CD4-positive, alpha-beta T cell treated with Interleukin-4 for 1 hour (primary cell): ENCODE measurements around the gene SLC17A4.

ENCODE experiments used
- DNase-seq, 2 donors: peaks; one replicate each; pipeline ENCODE4 v3.0.0-alpha.2; 2020 to 2022

The SLC17A4 gene

GRCh38 chr6:25753079-25753478 is 1.5 kb upstream of the SLC17A4 start:
- no peak for DNase-seq

GRCh38 chr6:25755483-25755882 is 941 bp downstream of the SLC17A4 start:
- DNase-seq = no peak

- no peak for DNase-seq
These were observed 2.1 kb downstream of the SLC17A4 start for GRCh38 chr6:25756382-25757363.

- no peak for DNase-seq
These were observed 3.5 kb downstream of the SLC17A4 start for GRCh38 chr6:25757936-25758642.

GRCh38 chr6:25764611-25765010 is 10.1 kb downstream of the SLC17A4 start:
- no peak for DNase-seq

- DNase-seq = no peak
These were observed 14.0 kb downstream of the SLC17A4 start for GRCh38 chr6:25768566-25768965.

GRCh38 chr6:25769983-25770382 is 15.4 kb downstream of the SLC17A4 start:
- no peak for DNase-seq

GRCh38 chr6:25774120-25774715 is 19.7 kb downstream of the SLC17A4 start:
- DNase-seq = no peak

GRCh38 chr6:25777031-25777430 is 22.5 kb downstream of the SLC17A4 start:
- DNase-seq = no peak

- DNase-seq = no peak
These were observed 23.5 kb downstream of the SLC17A4 start for GRCh38 chr6:25777856-25778649.

- DNase-seq = no peak
These were observed 26.6 kb downstream of the SLC17A4 start for GRCh38 chr6:25781134-25781533.

- DNase-seq = no peak
These were observed 32.9 kb downstream of the SLC17A4 start for GRCh38 chr6:25787428-25787827.

GRCh38 chr6:25788305-25788922 is 33.9 kb downstream of the SLC17A4 start:
- DNase-seq = peak; percentile 32 to 42

GRCh38 chr6:25789475-25789874 is 34.9 kb downstream of the SLC17A4 start:
- DNase-seq = no peak

GRCh38 chr6:25792016-25792415 is 37.5 kb downstream of the SLC17A4 start:
- no peak for DNase-seq

GRCh38 chr6:25793970-25794369 is 39.4 kb downstream of the SLC17A4 start:
- no peak for DNase-seq

- DNase-seq = no peak
These were observed 40.2 kb downstream of the SLC17A4 start for GRCh38 chr6:25794784-25795183.

- no peak for DNase-seq
These were observed 46.9 kb downstream of the SLC17A4 start for GRCh38 chr6:25801436-25801835.

- no peak for DNase-seq
These were observed 50.3 kb downstream of the SLC17A4 start for GRCh38 chr6:25804804-25805203.

- DNase-seq = no peak
These were observed 60.7 kb downstream of the SLC17A4 start for GRCh38 chr6:25815194-25815593.

- no peak for DNase-seq
These were observed 61.7 kb downstream of the SLC17A4 start for GRCh38 chr6:25816252-25816651.

GRCh38 chr6:25821341-25821740 is 66.8 kb downstream of the SLC17A4 start:
- DNase-seq = no peak
